ENCODE measurements around the gene NPHP1. TPM values are rescaled to one million over a fixed set of nuclear protein-coding genes. Genes with fewer than 3 reads are reported as not detected.

The NPHP1 gene
- total and polyA plus RNA-seq, 2 of the 4 experiments (the other 2 are of a cell fraction) = 1.8 to 2.5 TPM

- Histone ChIP-seq H2BK120ac (ENCODE audit: low read depth, low read length) (peak overlapping the region; percentile 100), H2BK15ac (ENCODE audit: low read depth, low read length) (peak overlapping the region; percentile 100), H2AK5ac (ENCODE audit: low read depth, low read length) (peak overlapping the region; percentile 99), H3K27me3 (ENCODE audit: control insufficient read depth, insufficient read depth, low read length) (no peaks in the 10 kb centered on the region), H3K9me3 (ENCODE audit: control insufficient read depth, insufficient read depth, low read length) (no peaks in the 10 kb centered on the region), H3K27ac (ENCODE audit: insufficient read depth, low read length) (peak overlapping the region; percentile 94), H2BK5ac (ENCODE audit: low read depth, low read length, poor library complexity, severe bottlenecking) (peak overlapping the region; percentile 99), H3K14ac (replicated peaks; ENCODE audit: low read depth, low read length) (peak overlapping the region; percentile 99), H2BK20ac (ENCODE audit: low read depth, low read length) (peak overlapping the region; percentile 99), H3K4me2 (ENCODE audit: low read depth, low read length) (peak overlapping the region; percentile 67; the same call in 1 of the 2 replicates), H3K4me1 (ENCODE audit: control insufficient read depth, insufficient read depth, low read length) (peaks cover 29% of the 10 kb centered on the region), H4K5ac (ENCODE audit: low read depth, low read length) (peak overlapping the region; percentile 97; the same call in 1 of the 2 replicates), H3K18ac (ENCODE audit: low read depth, low read length) (peak overlapping the region; percentile 92), H3K4me3 (ENCODE audit: insufficient read depth, low read depth, low read length) (no peak overlapping the region), H2AFZ (replicated peaks; ENCODE audit: low read length, poor library complexity) (peak overlapping the region; percentile 89), H4K20me1 (ENCODE audit: insufficient read depth, low read length) (no peaks in the 10 kb centered on the region), H3K23ac (ENCODE audit: low read depth, low read length) (peak overlapping the region; percentile 94; the same call in 1 of the 2 replicates), H3K36me3 (ENCODE audit: control insufficient read depth, insufficient read depth, low read length) (no peaks in the 10 kb centered on the region), H3K56ac (ENCODE audit: extremely low read depth, insufficient read depth, low read length) (peak overlapping the region; percentile 98), H3K9me1 (ENCODE audit: insufficient read depth, low read length) (peaks cover 37% of the 10 kb centered on the region), H3K9ac (ENCODE audit: low read depth, low read length) (peak overlapping the region; percentile 61; the same call in 1 of the 2 replicates), H3K79me1 (ENCODE audit: low read depth in 1 of 2, low read length in 2 of 2) (peaks cover 0 to 4% of the 10 kb centered on the region in 2 experiments; a peak in 1 of 4 replicates), H2AK9ac (replicated peaks; ENCODE audit: low read depth, low read length, poor library complexity) (peak overlapping the region; percentile 99), H4K8ac (ENCODE audit: low read depth in 2 of 2, low read length in 2 of 2) (peak overlapping the region; percentile 98), H4K91ac (ENCODE audit: insufficient read depth, low read depth, low read length) (peak overlapping the region; percentile 99), H3K4ac (ENCODE audit: low read depth, low read length) (peak overlapping the region; percentile 99)
- DNase-seq (peak; percentile 100), ATAC-seq (ENCODE audit: low read depth) (peak; percentile 89)
- in situ Hi-C loops (cut with MboI; ENCODE audit: low sequenced_read_pairs) (no loop called here), dilution Hi-C loops (cut with HindIII; ENCODE audit: low sequenced_read_pairs, unreplicated experiment) (no loop called here), intact Hi-C loops (cut with micrococcal nuclease) (no loop called here)
- no TSS peak for BruUV-seq (replicated peaks)
- CTCF ChIA-PET = no interaction called here
- POLR2A ChIA-PET (ENCODE audit: unreplicated experiment) = no interaction called here
- WGBS, 2 experiments (ENCODE audit: extremely low coverage in 2 of 2, insufficient read length in 1 of 2) = 0% methylated on average over 2 of the region's 11 CpGs; no CpG with 5 or more reads in 1 of the 2 experiments
- TF ChIP-seq MXI1 (IDR thresholded peaks at IDR 0.05; ENCODE audit: borderline replicate concordance, low read depth, low read length) (0 out of 2 replicates have a peak, but pooled peaks have one; percentile 30), SMC3 (IDR thresholded peaks at IDR 0.05; ENCODE audit: low read depth, low read length) (no peak; the same call in 1 of the 2 replicates), RAD21 (IDR thresholded peaks at IDR 0.05; ENCODE audit: low read length) (no peak), RFX5 (IDR thresholded peaks at IDR 0.05; ENCODE audit: low read depth, low read length) (no peak), FOS (IDR thresholded peaks at IDR 0.05; ENCODE audit: low read depth, low read length) (peak; percentile 63), POLR2A (IDR thresholded peaks at IDR 0.05; ENCODE audit: low read depth, low read length) (peak; percentile 69), MAFK (IDR thresholded peaks at IDR 0.05; ENCODE audit: low read depth, low read length) (0 out of 2 replicates have a peak, but pooled peaks have one; percentile 18), USF2 (IDR thresholded peaks at IDR 0.05; ENCODE audit: low read depth, low read length) (no peak), CEBPB (IDR thresholded peaks at IDR 0.05; ENCODE audit: low read depth, low read length) (no peak), BHLHE40 (IDR thresholded peaks at IDR 0.05; ENCODE audit: low read depth, low read length) (peak; percentile 62; the same call in 1 of the 2 replicates), RCOR1 (IDR thresholded peaks at IDR 0.05; ENCODE audit: insufficient replicate concordance, low read length) (no peak), CHD1 (IDR thresholded peaks at IDR 0.05; ENCODE audit: low read depth, low read length) (no peak), NFE2L2 (IDR thresholded peaks at IDR 0.05; ENCODE audit: low read depth, low read length) (peak; percentile 65; the same call in 1 of the 2 replicates)
- TF ChIP-seq, protein P1, sequence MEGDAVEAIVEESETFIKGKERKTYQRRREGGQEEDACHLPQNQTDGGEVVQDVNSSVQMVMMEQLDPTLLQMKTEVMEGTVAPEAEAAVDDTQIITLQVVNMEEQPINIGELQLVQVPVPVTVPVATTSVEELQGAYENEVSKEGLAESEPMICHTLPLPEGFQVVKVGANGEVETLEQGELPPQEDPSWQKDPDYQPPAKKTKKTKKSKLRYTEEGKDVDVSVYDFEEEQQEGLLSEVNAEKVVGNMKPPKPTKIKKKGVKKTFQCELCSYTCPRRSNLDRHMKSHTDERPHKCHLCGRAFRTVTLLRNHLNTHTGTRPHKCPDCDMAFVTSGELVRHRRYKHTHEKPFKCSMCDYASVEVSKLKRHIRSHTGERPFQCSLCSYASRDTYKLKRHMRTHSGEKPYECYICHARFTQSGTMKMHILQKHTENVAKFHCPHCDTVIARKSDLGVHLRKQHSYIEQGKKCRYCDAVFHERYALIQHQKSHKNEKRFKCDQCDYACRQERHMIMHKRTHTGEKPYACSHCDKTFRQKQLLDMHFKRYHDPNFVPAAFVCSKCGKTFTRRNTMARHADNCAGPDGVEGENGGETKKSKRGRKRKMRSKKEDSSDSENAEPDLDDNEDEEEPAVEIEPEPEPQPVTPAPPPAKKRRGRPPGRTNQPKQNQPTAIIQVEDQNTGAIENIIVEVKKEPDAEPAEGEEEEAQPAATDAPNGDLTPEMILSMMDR (conservative IDR thresholded peaks at IDR 0.05; ENCODE audit: low read depth, low read length) = no peak
- TF ChIP-seq, protein P2, sequence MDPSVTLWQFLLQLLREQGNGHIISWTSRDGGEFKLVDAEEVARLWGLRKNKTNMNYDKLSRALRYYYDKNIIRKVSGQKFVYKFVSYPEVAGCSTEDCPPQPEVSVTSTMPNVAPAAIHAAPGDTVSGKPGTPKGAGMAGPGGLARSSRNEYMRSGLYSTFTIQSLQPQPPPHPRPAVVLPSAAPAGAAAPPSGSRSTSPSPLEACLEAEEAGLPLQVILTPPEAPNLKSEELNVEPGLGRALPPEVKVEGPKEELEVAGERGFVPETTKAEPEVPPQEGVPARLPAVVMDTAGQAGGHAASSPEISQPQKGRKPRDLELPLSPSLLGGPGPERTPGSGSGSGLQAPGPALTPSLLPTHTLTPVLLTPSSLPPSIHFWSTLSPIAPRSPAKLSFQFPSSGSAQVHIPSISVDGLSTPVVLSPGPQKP (IDR thresholded peaks at IDR 0.05; ENCODE audit: borderline replicate concordance, low read depth, low read length) = no peak
Observed at GRCh38 chr2:110101280-110101844, 103.5 kb downstream of the NPHP1 start.
